ENCODE data around the gene STAMBP. TPM values are rescaled to one million over a fixed set of nuclear protein-coding genes. Genes with fewer than 3 reads are reported as not detected.
A peak's percentile ranks its signal among the peaks of the same experiment; 100 is the strongest.

STAMBP gene
- total RNA-seq, 3 donors from 2014 or later, result 29.5 to 37.2 (median 30.3) TPM

GRCh38 chr2:73825408-73825807 is 3.4 kb upstream of the STAMBP start:
- Mint-ChIP-seq H3K36me3 (ENCODE audit: insufficient read depth) (no peaks in the 10 kb centered on the region), H3K4me1 (ENCODE audit: low read depth) (peaks cover 45% of the 10 kb centered on the region), H3K9me3 (no peaks in the 10 kb centered on the region), H3K4me3 (no peak overlapping the region), H3K27me3 (ENCODE audit: low read depth) (peaks cover 2% of the 10 kb centered on the region)
- ATAC-seq (no peak), DNase-seq (no peak)

- H3K4me3 Mint-ChIP-seq, result peak overlapping the region; percentile 94
- peaks cover 44% of the 10 kb centered on the region for H3K4me1 Mint-ChIP-seq (ENCODE audit: low read depth)
- ATAC-seq (no peak), DNase-seq (no peak)
- H3K36me3 Mint-ChIP-seq (ENCODE audit: insufficient read depth), result peaks cover 3% of the 10 kb centered on the region
- H3K9me3 Mint-ChIP-seq, result no peaks in the 10 kb centered on the region
- H3K27me3 Mint-ChIP-seq (ENCODE audit: low read depth), result no peaks in the 10 kb centered on the region
Measured at GRCh38 chr2:73827018-73827417, 1.7 kb upstream of the STAMBP start.

- ATAC-seq, result no peak
- H3K4me3 Mint-ChIP-seq, result peak overlapping the region; percentile 94
- H3K36me3 Mint-ChIP-seq (ENCODE audit: insufficient read depth), result peaks cover 8% of the 10 kb centered on the region
- H3K9me3 Mint-ChIP-seq, result peaks cover 4% of the 10 kb centered on the region
- H3K27me3 Mint-ChIP-seq (ENCODE audit: low read depth), result no peaks in the 10 kb centered on the region
- DNase-seq, result no peak
- peaks cover 50% of the 10 kb centered on the region for H3K4me1 Mint-ChIP-seq (ENCODE audit: low read depth)
Measured at GRCh38 chr2:73827660-73828388, 937 bp upstream of the STAMBP start.

- H3K9me3 Mint-ChIP-seq, result peaks cover 4% of the 10 kb centered on the region
Measured at GRCh38 chr2:73828389-73828817, 358 bp upstream of the STAMBP start.

GRCh38 chr2:73830871-73831401 is 2.2 kb downstream of the STAMBP start:
- Mint-ChIP-seq H3K36me3 (ENCODE audit: insufficient read depth) (peaks cover 17% of the 10 kb centered on the region), H3K27me3 (ENCODE audit: low read depth) (no peaks in the 10 kb centered on the region), H3K4me1 (ENCODE audit: low read depth) (peaks cover 53% of the 10 kb centered on the region), H3K9me3 (peaks cover 4% of the 10 kb centered on the region), H3K4me3 (peak overlapping the region; percentile 94)
- ATAC-seq (peak; percentile 80 to 83), DNase-seq (peak; percentile 25)

More at GRCh38 chr2:73828389-73828817, 358 bp upstream of the STAMBP start:
- Mint-ChIP-seq H3K36me3 (ENCODE audit: insufficient read depth) (peaks cover 9% of the 10 kb centered on the region), H3K27me3 (ENCODE audit: low read depth) (no peaks in the 10 kb centered on the region), H3K4me3 (peak overlapping the region; percentile 94), H3K4me1 (ENCODE audit: low read depth) (peaks cover 54% of the 10 kb centered on the region)
- no peak for DNase-seq
- ATAC-seq, result no peak

GRCh38 chr2:73832930-73833329 is 4.2 kb downstream of the STAMBP start:
- peaks cover 50% of the 10 kb centered on the region for H3K4me1 Mint-ChIP-seq (ENCODE audit: low read depth)
- peaks cover 4% of the 10 kb centered on the region for H3K9me3 Mint-ChIP-seq
- H3K4me3 Mint-ChIP-seq, result no peak overlapping the region
- no peaks in the 10 kb centered on the region for H3K27me3 Mint-ChIP-seq (ENCODE audit: low read depth)
- H3K36me3 Mint-ChIP-seq (ENCODE audit: insufficient read depth), result peaks cover 19% of the 10 kb centered on the region
- DNase-seq, result no peak
- no peak for ATAC-seq

GRCh38 chr2:73836141-73836943 is 7.6 kb downstream of the STAMBP start:
- no peaks in the 10 kb centered on the region for H3K27me3 Mint-ChIP-seq (ENCODE audit: low read depth)
- no peak for DNase-seq
- H3K4me1 Mint-ChIP-seq (ENCODE audit: low read depth), result peaks cover 28% of the 10 kb centered on the region
- H3K9me3 Mint-ChIP-seq, result peaks cover 4% of the 10 kb centered on the region
- ATAC-seq, result no peak
- no peak overlapping the region for H3K4me3 Mint-ChIP-seq
- peaks cover 19% of the 10 kb centered on the region for H3K36me3 Mint-ChIP-seq (ENCODE audit: insufficient read depth)

- Mint-ChIP-seq H3K4me1 (ENCODE audit: low read depth) (peaks cover 20% of the 10 kb centered on the region), H3K4me3 (no peak overlapping the region), H3K36me3 (ENCODE audit: insufficient read depth) (peaks cover 14% of the 10 kb centered on the region), H3K9me3 (no peaks in the 10 kb centered on the region), H3K27me3 (ENCODE audit: low read depth) (no peaks in the 10 kb centered on the region)
- DNase-seq, result no peak
- no peak for ATAC-seq
Measured at GRCh38 chr2:73837847-73838585, 9.3 kb downstream of the STAMBP start.

- ATAC-seq, result no peak
- peaks cover 14% of the 10 kb centered on the region for H3K36me3 Mint-ChIP-seq (ENCODE audit: insufficient read depth)
- no peaks in the 10 kb centered on the region for H3K9me3 Mint-ChIP-seq
- peaks cover 18% of the 10 kb centered on the region for H3K4me1 Mint-ChIP-seq (ENCODE audit: low read depth)
- DNase-seq, result no peak
- H3K4me3 Mint-ChIP-seq, result no peak overlapping the region
- no peaks in the 10 kb centered on the region for H3K27me3 Mint-ChIP-seq (ENCODE audit: low read depth)
Measured at GRCh38 chr2:73838889-73839534, 10.3 kb downstream of the STAMBP start.

GRCh38 chr2:73839653-73840411 is 11.1 kb downstream of the STAMBP start:
- ATAC-seq (no peak), DNase-seq (no peak)
- peaks cover 15% of the 10 kb centered on the region for H3K36me3 Mint-ChIP-seq (ENCODE audit: insufficient read depth)
- H3K4me1 Mint-ChIP-seq (ENCODE audit: low read depth), result peaks cover 18% of the 10 kb centered on the region
- H3K27me3 Mint-ChIP-seq (ENCODE audit: low read depth), result no peaks in the 10 kb centered on the region
- H3K4me3 Mint-ChIP-seq, result no peak overlapping the region
- H3K9me3 Mint-ChIP-seq, result no peaks in the 10 kb centered on the region

GRCh38 chr2:73841912-73842738 is 13.4 kb downstream of the STAMBP start:
- Mint-ChIP-seq H3K9me3 (no peaks in the 10 kb centered on the region), H3K4me1 (ENCODE audit: low read depth) (peaks cover 15% of the 10 kb centered on the region), H3K27me3 (ENCODE audit: low read depth) (no peaks in the 10 kb centered on the region), H3K36me3 (ENCODE audit: insufficient read depth) (peaks cover 19% of the 10 kb centered on the region), H3K4me3 (no peak overlapping the region)
- DNase-seq, result no peak
- no peak for ATAC-seq

- no peaks in the 10 kb centered on the region for H3K27me3 Mint-ChIP-seq (ENCODE audit: low read depth)
- no peak for ATAC-seq
- H3K36me3 Mint-ChIP-seq (ENCODE audit: insufficient read depth), result peaks cover 23% of the 10 kb centered on the region
- no peaks in the 10 kb centered on the region for H3K9me3 Mint-ChIP-seq
- peaks cover 14% of the 10 kb centered on the region for H3K4me1 Mint-ChIP-seq (ENCODE audit: low read depth)
- no peak overlapping the region for H3K4me3 Mint-ChIP-seq
- no peak for DNase-seq
Measured at GRCh38 chr2:73842739-73843019, 13.9 kb downstream of the STAMBP start.

GRCh38 chr2:73844087-73844486 is 15.3 kb downstream of the STAMBP start:
- no peak for ATAC-seq
- Mint-ChIP-seq H3K4me3 (no peak overlapping the region), H3K9me3 (no peaks in the 10 kb centered on the region), H3K27me3 (ENCODE audit: low read depth) (no peaks in the 10 kb centered on the region), H3K36me3 (ENCODE audit: insufficient read depth) (peaks cover 33% of the 10 kb centered on the region), H3K4me1 (ENCODE audit: low read depth) (peaks cover 7% of the 10 kb centered on the region)
- no peak for DNase-seq
